Measurements from ENCODE around the gene SERPIND1. TPM values are rescaled to one million over a fixed set of nuclear protein-coding genes. Genes with fewer than 3 reads are reported as not detected.
A peak's percentile ranks its signal among the peaks of the same experiment; 100 is the strongest.

The SERPIND1 gene
- total RNA-seq, 1 donor from 2014 or later = not detected

DNA sequence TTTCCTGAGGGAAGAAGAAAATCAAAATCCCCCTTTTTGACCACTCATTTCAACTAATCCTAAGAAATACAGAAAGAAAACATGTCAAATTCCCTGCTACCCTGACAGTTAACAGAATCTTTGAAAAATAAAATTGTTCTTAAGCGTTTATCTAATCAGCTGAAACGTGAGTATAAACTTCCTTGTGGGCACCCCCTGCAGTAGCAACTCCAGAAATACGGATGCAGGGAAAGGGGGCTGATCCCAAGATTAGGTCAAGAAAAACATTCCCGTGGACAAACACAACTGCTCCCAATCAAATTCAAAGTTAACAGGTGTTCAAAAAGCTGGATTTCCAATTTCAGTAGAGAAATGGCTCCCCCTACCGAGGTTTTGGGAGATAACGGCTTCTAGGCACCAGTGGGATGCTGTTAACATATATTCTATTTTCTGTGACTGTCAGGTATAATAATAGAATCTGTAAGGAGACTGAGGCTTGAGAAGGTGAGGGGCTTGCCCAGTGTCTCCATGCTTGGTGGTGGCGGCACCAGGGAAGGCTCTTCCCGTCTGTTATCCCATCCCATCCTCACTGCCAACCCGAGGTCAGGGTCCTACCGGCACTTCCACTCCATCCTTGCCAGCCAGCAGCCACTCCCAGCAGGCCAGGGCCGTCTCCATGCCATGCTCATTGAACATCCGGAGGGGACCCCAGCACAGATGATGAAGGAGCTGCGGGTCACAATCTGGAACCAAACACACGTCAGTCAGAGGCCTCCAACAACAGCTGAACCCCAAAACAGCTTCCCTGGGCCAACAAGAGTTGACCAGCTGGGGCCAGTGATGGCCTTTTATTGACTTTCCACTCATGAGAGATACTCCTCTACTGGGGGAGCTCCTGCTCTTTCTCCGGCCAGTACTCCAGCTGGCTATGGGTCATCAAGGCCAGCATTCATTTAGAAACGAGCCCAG, 32.0 kb upstream of the SERPIND1 start:
- FAIRE-seq = no peak

DNA sequence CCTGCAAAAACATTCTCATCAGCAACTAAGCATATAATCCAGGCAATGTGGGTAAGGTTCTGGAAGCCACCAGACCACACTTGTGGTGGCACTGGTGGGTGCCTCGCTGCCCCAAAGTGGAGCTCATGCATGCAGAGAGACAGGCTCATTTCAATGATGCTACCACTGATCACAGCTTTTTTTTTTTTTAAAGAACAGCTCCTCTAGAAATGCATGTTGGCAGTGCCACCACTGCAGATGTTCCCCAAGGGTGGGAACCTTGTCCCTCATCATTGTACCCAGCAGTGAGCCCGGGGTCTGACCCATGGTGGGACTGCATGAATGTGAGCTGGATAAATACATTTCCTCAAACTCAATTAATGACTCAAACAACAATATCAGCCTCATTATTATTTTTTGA, 31.1 kb upstream of the SERPIND1 start:
- FAIRE-seq = no peak
- no peak for DNase-seq (ENCODE audit: low read depth)

More for the DNA sequence above, 32.0 kb upstream of the SERPIND1 start:
- peak; percentile 35 for DNase-seq (ENCODE audit: low read depth)
- H3K27me3 ChIP-seq (ENCODE audit: control insufficient read depth, insufficient read depth, low read length) = no peaks in the 10 kb centered on the region
- TF ChIP-seq, protein P1, sequence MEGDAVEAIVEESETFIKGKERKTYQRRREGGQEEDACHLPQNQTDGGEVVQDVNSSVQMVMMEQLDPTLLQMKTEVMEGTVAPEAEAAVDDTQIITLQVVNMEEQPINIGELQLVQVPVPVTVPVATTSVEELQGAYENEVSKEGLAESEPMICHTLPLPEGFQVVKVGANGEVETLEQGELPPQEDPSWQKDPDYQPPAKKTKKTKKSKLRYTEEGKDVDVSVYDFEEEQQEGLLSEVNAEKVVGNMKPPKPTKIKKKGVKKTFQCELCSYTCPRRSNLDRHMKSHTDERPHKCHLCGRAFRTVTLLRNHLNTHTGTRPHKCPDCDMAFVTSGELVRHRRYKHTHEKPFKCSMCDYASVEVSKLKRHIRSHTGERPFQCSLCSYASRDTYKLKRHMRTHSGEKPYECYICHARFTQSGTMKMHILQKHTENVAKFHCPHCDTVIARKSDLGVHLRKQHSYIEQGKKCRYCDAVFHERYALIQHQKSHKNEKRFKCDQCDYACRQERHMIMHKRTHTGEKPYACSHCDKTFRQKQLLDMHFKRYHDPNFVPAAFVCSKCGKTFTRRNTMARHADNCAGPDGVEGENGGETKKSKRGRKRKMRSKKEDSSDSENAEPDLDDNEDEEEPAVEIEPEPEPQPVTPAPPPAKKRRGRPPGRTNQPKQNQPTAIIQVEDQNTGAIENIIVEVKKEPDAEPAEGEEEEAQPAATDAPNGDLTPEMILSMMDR (IDR thresholded peaks at IDR 0.05; ENCODE audit: insufficient read depth, low read length, severe bottlenecking) = peak; percentile 70
- peaks cover 10% of the 10 kb centered on the region for H3K36me3 ChIP-seq (ENCODE audit: control insufficient read depth, insufficient read depth, low read length)
- H3K4me3 ChIP-seq (ENCODE audit: low read depth, low read length) = no peak overlapping the region

DNA sequence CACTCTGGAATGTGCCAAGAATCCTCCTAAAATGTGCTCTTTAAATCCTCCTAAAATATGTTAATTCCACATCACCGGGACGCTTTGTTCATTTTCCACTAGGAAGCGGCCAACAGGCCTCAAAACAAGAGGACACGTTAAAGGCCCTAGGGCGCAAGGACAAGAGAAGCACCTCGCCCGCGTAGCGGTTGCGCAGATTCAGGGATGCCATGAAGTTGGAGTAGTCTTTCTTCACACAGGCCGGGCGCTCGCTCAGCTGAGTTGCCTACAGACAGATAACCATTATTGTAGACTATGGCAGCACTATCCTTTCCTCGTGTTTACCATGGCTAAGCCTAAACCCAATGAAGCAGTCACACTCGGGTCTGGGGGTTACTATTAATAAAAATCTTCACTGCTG, 29.5 kb upstream of the SERPIND1 start:
- TF ChIP-seq, protein P1 (IDR thresholded peaks at IDR 0.05; ENCODE audit: insufficient read depth, low read length, severe bottlenecking) = no peak
- peaks cover 7% of the 10 kb centered on the region for H3K36me3 ChIP-seq (ENCODE audit: control insufficient read depth, insufficient read depth, low read length)
- no peak for FAIRE-seq

More for the DNA sequence above, 31.1 kb upstream of the SERPIND1 start:
- H3K36me3 ChIP-seq (ENCODE audit: control insufficient read depth, insufficient read depth, low read length) = peaks cover 10% of the 10 kb centered on the region
- no peaks in the 10 kb centered on the region for H3K27me3 ChIP-seq (ENCODE audit: control insufficient read depth, insufficient read depth, low read length)
- no peak overlapping the region for H3K4me3 ChIP-seq (ENCODE audit: low read depth, low read length)
- TF ChIP-seq, protein P1 (IDR thresholded peaks at IDR 0.05; ENCODE audit: insufficient read depth, low read length, severe bottlenecking) = no peak

DNA sequence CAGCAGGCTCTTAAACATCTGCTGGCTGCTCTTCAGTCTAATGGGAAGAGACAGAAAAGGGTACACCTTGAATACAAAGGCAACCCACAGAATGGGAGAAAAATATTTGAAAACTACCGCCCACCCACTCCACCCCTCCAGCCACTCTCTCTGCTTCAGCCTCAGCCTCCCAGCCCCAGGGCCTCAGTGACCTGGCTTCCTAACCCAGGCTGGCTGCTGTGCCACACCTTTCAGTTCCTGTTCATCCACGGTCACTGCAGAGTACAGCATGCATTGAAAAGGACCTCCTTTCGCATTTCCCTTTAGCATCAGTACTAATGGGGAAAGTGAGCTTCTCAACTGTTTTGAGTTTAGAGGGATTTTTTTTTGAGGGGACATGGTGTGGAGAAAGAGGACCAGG, 28.8 kb upstream of the SERPIND1 start:
- Histone ChIP-seq H3K4me3 (ENCODE audit: low read depth, low read length) (no peak overlapping the region), H3K36me3 (ENCODE audit: control insufficient read depth, insufficient read depth, low read length) (peaks cover 9% of the 10 kb centered on the region), H3K27me3 (ENCODE audit: control insufficient read depth, insufficient read depth, low read length) (no peaks in the 10 kb centered on the region)
- no peak for DNase-seq (ENCODE audit: low read depth)
- FAIRE-seq = no peak
- TF ChIP-seq, protein P1 (IDR thresholded peaks at IDR 0.05; ENCODE audit: insufficient read depth, low read length, severe bottlenecking) = no peak

More for the DNA sequence above, 29.5 kb upstream of the SERPIND1 start:
- Histone ChIP-seq H3K27me3 (ENCODE audit: control insufficient read depth, insufficient read depth, low read length) (no peaks in the 10 kb centered on the region), H3K4me3 (ENCODE audit: low read depth, low read length) (no peak overlapping the region)
- no peak for DNase-seq (ENCODE audit: low read depth)

DNA sequence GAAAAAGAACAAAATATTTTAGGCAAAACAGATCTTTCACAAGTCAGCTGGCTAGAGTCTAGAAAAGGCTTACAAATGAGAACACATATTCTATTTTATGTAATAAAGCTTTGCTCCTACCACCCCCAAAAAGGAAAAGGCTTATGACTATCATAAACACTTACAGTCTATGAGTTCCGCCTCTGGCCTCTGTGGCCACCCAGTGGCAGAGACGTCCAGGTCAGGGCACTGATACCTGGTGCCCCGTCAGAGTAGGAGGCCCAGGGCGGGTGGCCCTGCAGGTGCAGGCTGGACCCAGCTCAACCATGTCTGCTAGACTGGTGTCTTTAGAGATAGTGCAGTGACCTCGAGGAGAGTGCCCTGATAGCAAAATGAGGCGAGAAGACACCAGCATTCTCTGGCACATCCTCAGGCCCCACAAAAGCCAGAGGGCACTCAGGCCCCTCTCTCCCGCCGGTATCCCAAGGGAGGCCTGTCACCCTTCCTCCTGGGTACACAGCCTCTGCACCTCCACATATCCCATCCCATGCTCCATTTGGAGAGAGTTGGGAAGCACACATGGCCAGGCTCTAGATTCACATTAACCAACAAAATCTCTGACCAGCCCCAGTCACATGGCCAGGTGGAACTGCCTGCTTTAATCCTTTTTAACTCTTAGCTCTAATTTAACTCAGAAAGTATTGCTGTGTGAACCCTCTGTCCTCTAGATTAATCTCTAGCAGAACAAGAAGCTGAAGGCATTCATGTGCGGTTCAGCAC, 27.3 kb upstream of the SERPIND1 start:
- FAIRE-seq (no peak), DNase-seq (ENCODE audit: low read depth) (no peak)
- H3K36me3 ChIP-seq (ENCODE audit: control insufficient read depth, insufficient read depth, low read length) = peaks cover 12% of the 10 kb centered on the region
- no peaks in the 10 kb centered on the region for H3K27me3 ChIP-seq (ENCODE audit: control insufficient read depth, insufficient read depth, low read length)
- TF ChIP-seq, protein P1 (IDR thresholded peaks at IDR 0.05; ENCODE audit: insufficient read depth, low read length, severe bottlenecking) = no peak
- no peak overlapping the region for H3K4me3 ChIP-seq (ENCODE audit: low read depth, low read length)
